ENCODE measurements around the gene CCHCR1. TPM values are rescaled to one million over a fixed set of nuclear protein-coding genes. Genes with fewer than 3 reads are reported as not detected.

Gene CCHCR1
- total and polyA plus RNA-seq, 9 of the 15 experiments (the other 6 are each of a cell fraction or from before 2014, with no cell fraction given), result 1.2 to 47.3 (median 32.0) TPM

DNA sequence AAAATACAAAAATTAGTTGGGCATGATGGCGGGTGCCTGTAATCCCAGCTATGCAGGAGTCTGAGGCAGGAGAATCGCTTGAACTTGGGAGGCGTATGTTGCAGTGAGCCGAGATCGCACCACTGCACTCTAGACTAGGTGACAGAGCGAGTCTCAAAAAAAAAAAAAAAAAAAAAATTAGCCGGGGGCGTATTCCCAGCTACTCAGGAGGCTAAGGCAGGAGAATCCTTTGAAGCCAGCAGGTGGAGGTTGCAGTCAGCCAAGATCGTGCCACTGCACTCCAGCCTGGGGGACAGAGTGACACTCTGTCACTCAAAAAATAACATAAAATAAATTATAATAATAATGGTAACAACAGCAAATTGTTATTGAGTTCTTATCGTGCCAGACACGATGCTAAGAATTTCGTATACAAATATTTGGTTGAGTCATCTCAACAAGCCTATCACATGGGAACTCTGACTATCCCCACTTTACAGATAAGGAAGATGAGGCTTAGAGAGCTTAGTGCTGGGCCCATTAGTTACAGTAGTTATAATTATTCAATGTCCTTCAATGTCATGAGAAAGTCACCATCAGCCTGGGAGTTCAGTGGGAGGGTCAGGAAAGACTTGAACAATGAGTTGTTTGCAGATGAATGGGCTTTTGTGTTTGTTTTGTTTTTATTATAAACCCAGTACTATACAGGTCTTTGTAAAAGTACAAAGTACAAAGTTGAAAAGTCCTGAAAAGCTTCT, 64.7 kb downstream of the CCHCR1 start:
- ChIA-PET POLR2A (interaction anchor here (0.8 to 1.5 kb wide), 4 partner anchors 11 to 433 kb away, joined by 3 to 5 read pairs (median 4); partner anchors contain the start of gene PSORS1C1), CTCF (ENCODE audit: low intra/inter-chr PET ratio) (no interaction called here)
- no peaks in the 10 kb centered on the region for H3K79me2 ChIP-seq (ENCODE audit: control insufficient read depth, insufficient read depth, low read length)
- no peak overlapping the region for H3K9ac ChIP-seq (ENCODE audit: insufficient read depth in 1 of 2, low read depth in 2 of 2, low read length in 2 of 2)
- intact Hi-C loops (cut with micrococcal nuclease) (no loop called here), in situ Hi-C loops (cut with MboI) (no loop called here)
- no peaks in the 10 kb centered on the region for H3K36me3 ChIP-seq (ENCODE audit: control insufficient read depth, insufficient read depth, low read length)
- H3K4me1 ChIP-seq (replicated peaks in 1 of 2; ENCODE audit: control insufficient read depth in 2 of 2, insufficient read depth in 2 of 2, low read length in 2 of 2), result peaks cover 0 to 2% of the 10 kb centered on the region in 2 experiments; a peak in 2 of 5 replicates
- no peak overlapping the region for H2AFZ ChIP-seq (ENCODE audit: low read depth, low read length)
- H3K27me3 ChIP-seq (ENCODE audit: control insufficient read depth in 2 of 2, insufficient read depth in 2 of 2, low read length in 2 of 2), result peaks cover 0 to 16% of the 10 kb centered on the region in 2 experiments; a peak in 2 of 5 replicates
- no peak overlapping the region for H3K4me2 ChIP-seq (ENCODE audit: insufficient read depth, low read length)
- ATAC-seq (peak; percentile 72), FAIRE-seq (no peak), DNase-seq (ENCODE audit: extremely low read depth in 1 of 4, low spot score in 3 of 4) (peak in 2 of 4 experiments; percentile 38 to 45)
- 6% methylated on average over 12 of the region's 12 CpGs for WGBS (ENCODE audit: insufficient coverage, low coverage, missing lambda C conversion rate)
- no peaks in the 10 kb centered on the region for H3K9me1 ChIP-seq (ENCODE audit: control insufficient read depth, insufficient read depth, low read length)
- no peak overlapping the region for H3K27ac ChIP-seq (ENCODE audit: extremely low read depth, low read depth, low read length)
- H3K4me3 ChIP-seq, result no peak overlapping the region
- H3K9me3 ChIP-seq (replicated peaks; ENCODE audit: control insufficient read depth, insufficient read depth, low read depth, low read length), result no peaks in the 10 kb centered on the region
- H4K20me1 ChIP-seq (replicated peaks; ENCODE audit: control insufficient read depth, insufficient read depth, low read length), result no peaks in the 10 kb centered on the region
- BruUV-seq (replicated peaks), result no TSS peak
- TF ChIP-seq CAMTA2 (CRISPR knock-in tag; conservative IDR thresholded peaks at IDR 0.05), result no peak
- TF ChIP-seq CBX3 (IDR thresholded peaks at IDR 0.05; ENCODE audit: borderline replicate concordance in 1 of 2, low read length in 2 of 2), result no peak
- no peak for TF ChIP-seq XRCC5 (IDR thresholded peaks at IDR 0.05; ENCODE audit: low read depth, low read length)
- TF ChIP-seq NUFIP1 (IDR thresholded peaks at IDR 0.05; ENCODE audit: partially characterized antibody), result no peak
- TF ChIP-seq, protein P1, sequence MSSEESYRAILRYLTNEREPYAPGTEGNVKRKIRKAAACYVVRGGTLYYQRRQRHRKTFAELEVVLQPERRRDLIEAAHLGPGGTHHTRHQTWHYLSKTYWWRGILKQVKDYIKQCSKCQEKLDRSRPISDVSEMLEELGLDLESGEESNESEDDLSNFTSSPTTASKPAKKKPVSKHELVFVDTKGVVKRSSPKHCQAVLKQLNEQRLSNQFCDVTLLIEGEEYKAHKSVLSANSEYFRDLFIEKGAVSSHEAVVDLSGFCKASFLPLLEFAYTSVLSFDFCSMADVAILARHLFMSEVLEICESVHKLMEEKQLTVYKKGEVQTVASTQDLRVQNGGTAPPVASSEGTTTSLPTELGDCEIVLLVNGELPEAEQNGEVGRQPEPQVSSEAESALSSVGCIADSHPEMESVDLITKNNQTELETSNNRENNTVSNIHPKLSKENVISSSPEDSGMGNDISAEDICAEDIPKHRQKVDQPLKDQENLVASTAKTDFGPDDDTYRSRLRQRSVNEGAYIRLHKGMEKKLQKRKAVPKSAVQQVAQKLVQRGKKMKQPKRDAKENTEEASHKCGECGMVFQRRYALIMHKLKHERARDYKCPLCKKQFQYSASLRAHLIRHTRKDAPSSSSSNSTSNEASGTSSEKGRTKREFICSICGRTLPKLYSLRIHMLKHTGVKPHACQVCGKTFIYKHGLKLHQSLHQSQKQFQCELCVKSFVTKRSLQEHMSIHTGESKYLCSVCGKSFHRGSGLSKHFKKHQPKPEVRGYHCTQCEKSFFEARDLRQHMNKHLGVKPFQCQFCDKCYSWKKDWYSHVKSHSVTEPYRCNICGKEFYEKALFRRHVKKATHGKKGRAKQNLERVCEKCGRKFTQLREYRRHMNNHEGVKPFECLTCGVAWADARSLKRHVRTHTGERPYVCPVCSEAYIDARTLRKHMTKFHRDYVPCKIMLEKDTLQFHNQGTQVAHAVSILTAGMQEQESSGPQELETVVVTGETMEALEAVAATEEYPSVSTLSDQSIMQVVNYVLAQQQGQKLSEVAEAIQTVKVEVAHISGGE (CRISPR knock-in tag; IDR thresholded peaks at IDR 0.05), result no peak
- peak; percentile 72; the same call in 1 of the 2 replicates for TF ChIP-seq ESRRA (IDR thresholded peaks at IDR 0.05; ENCODE audit: borderline replicate concordance, low read depth)
- TF ChIP-seq MEF2A (IDR thresholded peaks at IDR 0.05; ENCODE audit: control insufficient read depth, low read depth, low read length), result no peak
- TF ChIP-seq COPS2 (conservative IDR thresholded peaks at IDR 0.05), result no peak
- no peak for TF ChIP-seq HCFC1 (IDR thresholded peaks at IDR 0.05; ENCODE audit: low read depth, low read length)
- TF ChIP-seq, protein P2, sequence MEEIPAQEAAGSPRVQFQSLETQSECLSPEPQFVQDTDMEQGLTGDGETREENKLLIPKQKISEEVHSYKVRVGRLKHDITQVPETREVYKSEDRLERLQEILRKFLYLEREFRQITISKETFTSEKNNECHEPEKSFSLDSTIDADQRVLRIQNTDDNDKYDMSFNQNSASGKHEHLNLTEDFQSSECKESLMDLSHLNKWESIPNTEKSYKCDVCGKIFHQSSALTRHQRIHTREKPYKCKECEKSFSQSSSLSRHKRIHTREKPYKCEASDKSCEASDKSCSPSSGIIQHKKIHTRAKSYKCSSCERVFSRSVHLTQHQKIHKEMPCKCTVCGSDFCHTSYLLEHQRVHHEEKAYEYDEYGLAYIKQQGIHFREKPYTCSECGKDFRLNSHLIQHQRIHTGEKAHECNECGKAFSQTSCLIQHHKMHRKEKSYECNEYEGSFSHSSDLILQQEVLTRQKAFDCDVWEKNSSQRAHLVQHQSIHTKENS (CRISPR knock-in tag; IDR thresholded peaks at IDR 0.05), result no peak
- peak; percentile 72 for TF ChIP-seq CBFA2T3 (IDR thresholded peaks at IDR 0.05)
- TF ChIP-seq RBM25 (IDR thresholded peaks at IDR 0.05; ENCODE audit: low read depth, low read length, severe bottlenecking), result peak; percentile 97
- peak; percentile 80; the same call in 1 of the 2 replicates for TF ChIP-seq ADNP (tag; IDR thresholded peaks at IDR 0.05)
- TF ChIP-seq ZNF324 (CRISPR knock-in tag; IDR thresholded peaks at IDR 0.05), result no peak
- TF ChIP-seq, protein P3, sequence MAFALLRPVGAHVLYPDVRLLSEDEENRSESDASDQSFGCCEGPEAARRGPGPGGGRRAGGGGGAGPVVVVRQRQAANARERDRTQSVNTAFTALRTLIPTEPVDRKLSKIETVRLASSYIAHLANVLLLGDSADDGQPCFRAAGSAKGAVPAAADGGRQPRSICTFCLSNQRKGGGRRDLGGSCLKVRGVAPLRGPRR (CRISPR knock-in tag; IDR thresholded peaks at IDR 0.05), result no peak
- TF ChIP-seq ATF1 (CRISPR knock-in tag; IDR thresholded peaks at IDR 0.05), result no peak
- TF ChIP-seq ATF1 (tag; IDR thresholded peaks at IDR 0.05), result peak; percentile 36; the same call in 1 of the 2 replicates
- TF ChIP-seq ZNF644 (tag; IDR thresholded peaks at IDR 0.05; ENCODE audit: low read depth), result no peak
